Measurements from ENCODE around the gene GJC1. TPM values are rescaled to one million over a fixed set of nuclear protein-coding genes. Genes with fewer than 3 reads are reported as not detected.

The GJC1 gene
- total RNA-seq, 2 experiments from 2014 or later, result not detected

GRCh38 chr17:44781551-44782325 is 48.3 kb downstream of the GJC1 start:
- Mint-ChIP-seq H3K4me3 (no peak overlapping the region), H3K27me3 (peaks cover 4% of the 10 kb centered on the region), H3K36me3 (ENCODE audit: low read depth) (no peaks in the 10 kb centered on the region), H3K4me1 (ENCODE audit: low read depth) (peaks cover 6% of the 10 kb centered on the region), H3K9me3 (no peaks in the 10 kb centered on the region), H3K27ac (no peak overlapping the region)
- ChIA-PET POLR2A (no interaction called here), CTCF (interaction anchor here (1.0 kb wide), 1 partner anchor 83 kb away, joined by 4 read pairs; no protein-coding TSS in a partner anchor)
- Histone ChIP-seq H3K27ac (ENCODE audit: low read depth in 1 of 2, low read length in 2 of 2) (no peak overlapping the region), H3K4me1 (ENCODE audit: insufficient read depth, low read length) (peaks cover 14% of the 10 kb centered on the region), H3K9me3 (ENCODE audit: control insufficient read depth in 1 of 2, insufficient read depth in 1 of 2, low read length in 2 of 2) (no peaks in the 10 kb centered on the region), H3K27me3 (ENCODE audit: control insufficient read depth in 1 of 2, insufficient read depth in 2 of 2, low read length in 2 of 2) (peaks cover 0 to 5% of the 10 kb centered on the region in 2 experiments), H3K36me3 (ENCODE audit: insufficient read depth, low read length) (no peaks in the 10 kb centered on the region), H3K4me3 (ENCODE audit: low read length) (no peak overlapping the region)
- intact Hi-C loops (cut with DNase I, micrococcal nuclease), result no loop called here
- no peak for TF ChIP-seq CTCF (IDR thresholded peaks at IDR 0.05)
- DNase-seq, result peak in 1 of 14 experiments; percentile 16
- no peak for ATAC-seq (ENCODE audit: poor library complexity)

- H3K36me3 Mint-ChIP-seq (ENCODE audit: low read depth), result no peaks in the 10 kb centered on the region
- H3K27me3 Mint-ChIP-seq, result peaks cover 4% of the 10 kb centered on the region
- CTCF ChIA-PET, result interaction anchor here (1.0 kb wide), 1 partner anchor 84 kb away, joined by 4 read pairs; no protein-coding TSS in a partner anchor
Measured at GRCh38 chr17:44780845-44781480, 49.1 kb downstream of the GJC1 start.

GRCh38 chr17:44780161-44780560 is 49.9 kb downstream of the GJC1 start:
- ChIA-PET CTCF (interaction anchor here (1.0 to 2.3 kb wide), 6 partner anchors 52 to 241 kb away, joined by 3 to 7 read pairs (median 4); no protein-coding TSS in a partner anchor), POLR2A (interaction anchor here (1.3 kb wide), 1 partner anchor 119 kb away, joined by 4 read pairs; the partner anchor contains the start of gene EFTUD2)
- no peak for TF ChIP-seq CTCF (IDR thresholded peaks at IDR 0.05)
- DNase-seq, result peak in 1 of 14 experiments; percentile 22
- no peaks in the 10 kb centered on the region for H3K36me3 Mint-ChIP-seq (ENCODE audit: low read depth)
- H3K27ac Mint-ChIP-seq, result no peak overlapping the region
- peaks cover 17% of the 10 kb centered on the region for H3K4me1 Mint-ChIP-seq (ENCODE audit: low read depth)
- intact Hi-C loops (cut with DNase I, micrococcal nuclease), result no loop called here
- peaks cover 28% of the 10 kb centered on the region for H3K4me1 ChIP-seq (ENCODE audit: insufficient read depth, low read length)
- H3K4me3 ChIP-seq (ENCODE audit: low read length), result no peak overlapping the region
- H3K4me3 Mint-ChIP-seq, result no peak overlapping the region
- peaks cover 0 to 5% of the 10 kb centered on the region in 2 experiments for H3K27me3 ChIP-seq (ENCODE audit: control insufficient read depth in 1 of 2, insufficient read depth in 2 of 2, low read length in 2 of 2)
- H3K27me3 Mint-ChIP-seq, result peaks cover 9% of the 10 kb centered on the region
- no peak overlapping the region for H3K27ac ChIP-seq (ENCODE audit: low read depth in 1 of 2, low read length in 2 of 2)
- no peak for ATAC-seq (ENCODE audit: poor library complexity)
- no peaks in the 10 kb centered on the region for H3K9me3 Mint-ChIP-seq
- no peaks in the 10 kb centered on the region for H3K9me3 ChIP-seq (ENCODE audit: control insufficient read depth in 1 of 2, insufficient read depth in 1 of 2, low read length in 2 of 2)
- H3K36me3 ChIP-seq (ENCODE audit: insufficient read depth, low read length), result no peaks in the 10 kb centered on the region

More at GRCh38 chr17:44780845-44781480, 49.1 kb downstream of the GJC1 start:
- H3K27me3 ChIP-seq (ENCODE audit: control insufficient read depth in 1 of 2, insufficient read depth in 2 of 2, low read length in 2 of 2), result peaks cover 0 to 5% of the 10 kb centered on the region in 2 experiments
- no peak for TF ChIP-seq CTCF (IDR thresholded peaks at IDR 0.05)
- Mint-ChIP-seq H3K27ac (no peak overlapping the region), H3K9me3 (no peaks in the 10 kb centered on the region), H3K4me1 (ENCODE audit: low read depth) (peaks cover 10% of the 10 kb centered on the region), H3K4me3 (no peak overlapping the region)
- H3K4me1 ChIP-seq (ENCODE audit: insufficient read depth, low read length), result peaks cover 22% of the 10 kb centered on the region
- POLR2A ChIA-PET, result no interaction called here
- ATAC-seq (ENCODE audit: poor library complexity) (no peak), DNase-seq (no peak)
- H3K27ac ChIP-seq (ENCODE audit: low read depth in 1 of 2, low read length in 2 of 2), result no peak overlapping the region
- intact Hi-C loops (cut with DNase I, micrococcal nuclease), result no loop called here
- no peak overlapping the region for H3K4me3 ChIP-seq (ENCODE audit: low read length)
- H3K9me3 ChIP-seq (ENCODE audit: control insufficient read depth in 1 of 2, insufficient read depth in 1 of 2, low read length in 2 of 2), result no peaks in the 10 kb centered on the region
- H3K36me3 ChIP-seq (ENCODE audit: insufficient read depth, low read length), result no peaks in the 10 kb centered on the region

All from CD4-positive, alpha-beta T cell (primary cell).